Mammary epithelial cell (primary cell): Measurements from ENCODE around the gene KRT85.

Source experiments
- EZH2 ChIP-seq: IDR thresholded peaks from 2 replicates; pipeline ENCODE4 v1.6.1; 2012; ENCODE audit warnings: low read length, inconsistent platforms, borderline replicate concordance
- TF ChIP-seq, protein P1 (sequence below), 2 donors: IDR thresholded peaks in 1 of 2; conservative IDR thresholded peaks in 1 of 2; 2 replicates each; pipeline ENCODE4 v1.5.1; 2011 to 2012; ENCODE audit warnings: inconsistent platforms in 2 of 2, low read length in 2 of 2, mild to moderate bottlenecking in 2 of 2, control low read depth in 1 of 2, low read depth in 1 of 2; ENCODE audit not compliant: insufficient read depth in 1 of 2; ENCODE audit errors: extremely low read depth in 1 of 2

GRCh38 chr12:52411815-52412214 is 44.5 kb upstream of the KRT85 start:
- TF ChIP-seq, protein P1, sequence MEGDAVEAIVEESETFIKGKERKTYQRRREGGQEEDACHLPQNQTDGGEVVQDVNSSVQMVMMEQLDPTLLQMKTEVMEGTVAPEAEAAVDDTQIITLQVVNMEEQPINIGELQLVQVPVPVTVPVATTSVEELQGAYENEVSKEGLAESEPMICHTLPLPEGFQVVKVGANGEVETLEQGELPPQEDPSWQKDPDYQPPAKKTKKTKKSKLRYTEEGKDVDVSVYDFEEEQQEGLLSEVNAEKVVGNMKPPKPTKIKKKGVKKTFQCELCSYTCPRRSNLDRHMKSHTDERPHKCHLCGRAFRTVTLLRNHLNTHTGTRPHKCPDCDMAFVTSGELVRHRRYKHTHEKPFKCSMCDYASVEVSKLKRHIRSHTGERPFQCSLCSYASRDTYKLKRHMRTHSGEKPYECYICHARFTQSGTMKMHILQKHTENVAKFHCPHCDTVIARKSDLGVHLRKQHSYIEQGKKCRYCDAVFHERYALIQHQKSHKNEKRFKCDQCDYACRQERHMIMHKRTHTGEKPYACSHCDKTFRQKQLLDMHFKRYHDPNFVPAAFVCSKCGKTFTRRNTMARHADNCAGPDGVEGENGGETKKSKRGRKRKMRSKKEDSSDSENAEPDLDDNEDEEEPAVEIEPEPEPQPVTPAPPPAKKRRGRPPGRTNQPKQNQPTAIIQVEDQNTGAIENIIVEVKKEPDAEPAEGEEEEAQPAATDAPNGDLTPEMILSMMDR (conservative IDR thresholded peaks at IDR 0.05 in 1 of 2, IDR thresholded peaks at IDR 0.05 in 1 of 2; ENCODE audit: extremely low read depth in 1 of 2, insufficient read depth in 1 of 2, low read depth in 1 of 2, low read length in 2 of 2): no peak
- no peak for TF ChIP-seq EZH2
